WTC11 (cell line): ENCODE data around the gene MIEF1. TPM values are rescaled to one million over a fixed set of nuclear protein-coding genes. Genes with fewer than 3 reads are reported as not detected.

Experiments
- ATAC-seq: fragments of 200-7000 bp; cut with Tn5 transposase; 2 replicates; pipeline ENCODE4 v1.10.0; 2021; ENCODE audit warnings: mild to moderate bottlenecking, moderate library complexity
- CTCF ChIA-PET: fragments of 300-600 bp; sonication (Branson Sonifier 250); formaldehyde crosslinking; loops from one replicate; lab custom pipeline; 2021; ENCODE audit warnings: antibody characterized with exemption; lab: Charles Lee
- POLR2A ChIA-PET: fragments of 350-600 bp; sonication (Branson Sonifier 250); formaldehyde crosslinking; loops from one replicate; lab custom pipeline; 2021; ENCODE audit warnings: antibody characterized with exemption; lab: Charles Lee
- DNase-seq: peaks from one replicate; pipeline ENCODE4 v3.0.0; 2021; ENCODE audit warnings: low spot score
- H3K27ac Mint-ChIP-seq: 2 replicates; pipeline ENCODE4 v1.8.0; 2021; ENCODE audit warnings: mixed read lengths
- H3K27me3 Mint-ChIP-seq: 2 replicates; pipeline ENCODE4 v1.8.0; 2021; ENCODE audit warnings: low read depth, mild to moderate bottlenecking, moderate library complexity, mixed read lengths
- H3K36me3 Mint-ChIP-seq: 2 replicates; pipeline ENCODE4 v1.8.0; 2021; ENCODE audit warnings: mixed read lengths
- H3K4me1 Mint-ChIP-seq: 2 replicates; pipeline ENCODE4 v1.8.0; 2022; ENCODE audit warnings: mixed read lengths
- H3K4me3 Mint-ChIP-seq: 2 replicates; pipeline ENCODE4 v1.8.0; 2021; ENCODE audit warnings: mild to moderate bottlenecking, moderate library complexity, mixed read lengths
- H3K9me3 Mint-ChIP-seq: 2 replicates; pipeline ENCODE4 v1.8.0; 2021; ENCODE audit warnings: mixed read lengths
- FOXK1 ChIP-seq: sonication (generic); formaldehyde crosslinking; IDR thresholded peaks from 2 replicates; pipeline ENCODE4 v1.8.0; 2022; ENCODE audit warnings: mild to moderate bottlenecking, moderate library complexity, missing genetic modification reagents
- FOXP1 ChIP-seq: sonication (generic); formaldehyde crosslinking; IDR thresholded peaks from 2 replicates; pipeline ENCODE4 v1.8.0; 2022; ENCODE audit warnings: missing genetic modification reagents, mild to moderate bottlenecking, moderate library complexity, borderline replicate concordance
- GABPB1 ChIP-seq: sonication (generic); formaldehyde crosslinking; IDR thresholded peaks from 2 replicates; pipeline ENCODE4 v1.8.1; 2023; ENCODE audit warnings: mild to moderate bottlenecking, missing genetic modification reagents
- IRF2 ChIP-seq: sonication (generic); formaldehyde crosslinking; IDR thresholded peaks from 2 replicates; pipeline ENCODE4 v1.8.0; 2022; ENCODE audit warnings: low read depth, missing genetic modification reagents, borderline replicate concordance
- NFATC4 ChIP-seq: fragments of 250-450 bp; sonication (Bioruptor Pico); IDR thresholded peaks from 2 replicates; pipeline ENCODE4 v1.9.0; 2021; ENCODE audit warnings: mild to moderate bottlenecking
- SMAD3 ChIP-seq: sonication (generic); formaldehyde crosslinking; IDR thresholded peaks from 2 replicates; pipeline ENCODE4 v1.8.0; 2022; ENCODE audit warnings: missing genetic modification reagents, mild to moderate bottlenecking, borderline replicate concordance
- SP1 ChIP-seq: sonication (generic); formaldehyde crosslinking; conservative IDR thresholded peaks from 2 replicates; pipeline ENCODE4 v1.8.1; 2022; ENCODE audit warnings: missing genetic modification reagents
- TEAD1 ChIP-seq: sonication (generic); formaldehyde crosslinking; IDR thresholded peaks from 2 replicates; pipeline ENCODE4 v1.8.0; 2022; ENCODE audit warnings: mild to moderate bottlenecking, missing genetic modification reagents
- TEAD4 ChIP-seq: sonication (generic); formaldehyde crosslinking; IDR thresholded peaks from 2 replicates; pipeline ENCODE4 v1.8.0; 2022; ENCODE audit warnings: mild to moderate bottlenecking, missing genetic modification reagents
- ZBTB21 ChIP-seq: sonication (generic); formaldehyde crosslinking; IDR thresholded peaks from 2 replicates; pipeline ENCODE4 v1.8.1; 2023; ENCODE audit warnings: mild to moderate bottlenecking, missing genetic modification reagents, borderline replicate concordance
- ZNF138 ChIP-seq: sonication (generic); formaldehyde crosslinking; conservative IDR thresholded peaks from 2 replicates; pipeline ENCODE4 v1.8.1; 2022; ENCODE audit warnings: mild to moderate bottlenecking, moderate library complexity, missing genetic modification reagents
- ZNF232 ChIP-seq: sonication (generic); formaldehyde crosslinking; IDR thresholded peaks from 2 replicates; pipeline ENCODE4 v1.8.0; 2022; ENCODE audit warnings: mild to moderate bottlenecking, missing genetic modification reagents
- ZNF423 ChIP-seq: fragments of 250-450 bp; sonication (Bioruptor Pico); IDR thresholded peaks from 2 replicates; pipeline ENCODE4 v2.1.2; 2022; ENCODE audit warnings: mild to moderate bottlenecking, moderate library complexity
- total RNA-seq: library from RNA; stranded (reverse); gene quantifications from 3 replicates; pipeline ENCODE4 v1.2.3, GENCODE V29; 2021
- TF ChIP-seq, protein P1 (sequence below): sonication (generic); formaldehyde crosslinking; IDR thresholded peaks from 2 replicates; pipeline ENCODE4 v1.8.0; 2022; ENCODE audit warnings: mild to moderate bottlenecking, missing genetic modification reagents
- TF ChIP-seq, protein P2 (sequence below): sonication (generic); formaldehyde crosslinking; IDR thresholded peaks from 2 replicates; pipeline ENCODE4 v1.8.0; 2023; ENCODE audit warnings: missing genetic modification reagents, mild to moderate bottlenecking, borderline replicate concordance
- TF ChIP-seq, protein P3 (sequence below): sonication (generic); formaldehyde crosslinking; IDR thresholded peaks from 2 replicates; pipeline ENCODE4 v1.8.1; 2023; ENCODE audit warnings: mild to moderate bottlenecking, missing genetic modification reagents, moderate library complexity
- TF ChIP-seq, protein P4 (sequence below): sonication (generic); formaldehyde crosslinking; IDR thresholded peaks from 2 replicates; pipeline ENCODE4 v1.8.1; 2023; ENCODE audit warnings: mild to moderate bottlenecking, missing genetic modification reagents
- TF ChIP-seq, protein P5 (sequence below): fragments of 200-600 bp; IDR thresholded peaks from 2 replicates; pipeline ENCODE4 v1.8.0; 2022; ENCODE audit warnings: antibody characterized with exemption
- TF ChIP-seq, protein P6 (sequence below): sonication (generic); formaldehyde crosslinking; IDR thresholded peaks from 2 replicates; pipeline ENCODE4 v1.8.1; 2023; ENCODE audit warnings: mild to moderate bottlenecking, moderate library complexity, missing genetic modification reagents

Gene MIEF1
- total RNA-seq, 1 experiment from 2014 or later: 38.7 TPM

DNA sequence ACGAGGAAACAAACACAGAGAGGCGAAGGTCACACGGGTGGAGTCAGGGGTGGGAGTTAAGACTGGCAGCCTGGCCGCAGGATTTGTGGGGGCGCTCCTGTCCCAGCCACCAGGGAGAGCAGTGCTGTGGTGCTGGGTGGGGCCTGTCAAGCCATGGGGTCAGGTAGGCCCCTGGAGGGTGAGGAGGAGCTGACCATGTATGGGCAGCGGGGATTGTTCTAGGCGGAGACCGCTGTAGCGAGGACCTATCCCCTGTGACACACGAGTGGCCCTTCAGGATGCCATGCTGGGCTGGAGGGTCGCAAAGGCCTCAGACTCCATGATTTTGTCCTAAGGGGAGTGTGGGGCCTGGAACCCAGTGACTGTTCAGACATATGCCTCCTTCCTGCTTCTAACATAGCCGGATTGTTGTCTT lies 32.0 kb downstream of the MIEF1 start:
- peak overlapping the region; percentile 75 for H3K27ac Mint-ChIP-seq
- no peaks in the 10 kb centered on the region for H3K27me3 Mint-ChIP-seq
- H3K9me3 Mint-ChIP-seq: no peaks in the 10 kb centered on the region
- TF ChIP-seq ZNF423 (no peak), ZNF138 (CRISPR knock-in tag) (0 out of 2 replicates have a peak, but pooled peaks have one; percentile 26), ZBTB21 (CRISPR knock-in tag) (0 out of 2 replicates have a peak, but pooled peaks have one; percentile 17)
- ATAC-seq (0 out of 2 replicates have a peak, but pooled peaks have one; percentile 1), DNase-seq (no peak)
- H3K4me1 Mint-ChIP-seq: peaks cover 59% of the 10 kb centered on the region
- peaks cover 15% of the 10 kb centered on the region for H3K36me3 Mint-ChIP-seq
- peak overlapping the region; percentile 56 for H3K4me3 Mint-ChIP-seq
- POLR2A ChIA-PET: interaction anchor here (1.3 kb wide), 1 partner anchor 14 kb away, joined by 3 read pairs; no protein-coding TSS in a partner anchor
- CTCF ChIA-PET: interaction anchor here (0.5 to 3.0 kb wide), 36 partner anchors 9 to 690 kb away, joined by 3 to 35 read pairs (median 5); partner anchors contain the start of genes CACNA1I and MIEF1

DNA sequence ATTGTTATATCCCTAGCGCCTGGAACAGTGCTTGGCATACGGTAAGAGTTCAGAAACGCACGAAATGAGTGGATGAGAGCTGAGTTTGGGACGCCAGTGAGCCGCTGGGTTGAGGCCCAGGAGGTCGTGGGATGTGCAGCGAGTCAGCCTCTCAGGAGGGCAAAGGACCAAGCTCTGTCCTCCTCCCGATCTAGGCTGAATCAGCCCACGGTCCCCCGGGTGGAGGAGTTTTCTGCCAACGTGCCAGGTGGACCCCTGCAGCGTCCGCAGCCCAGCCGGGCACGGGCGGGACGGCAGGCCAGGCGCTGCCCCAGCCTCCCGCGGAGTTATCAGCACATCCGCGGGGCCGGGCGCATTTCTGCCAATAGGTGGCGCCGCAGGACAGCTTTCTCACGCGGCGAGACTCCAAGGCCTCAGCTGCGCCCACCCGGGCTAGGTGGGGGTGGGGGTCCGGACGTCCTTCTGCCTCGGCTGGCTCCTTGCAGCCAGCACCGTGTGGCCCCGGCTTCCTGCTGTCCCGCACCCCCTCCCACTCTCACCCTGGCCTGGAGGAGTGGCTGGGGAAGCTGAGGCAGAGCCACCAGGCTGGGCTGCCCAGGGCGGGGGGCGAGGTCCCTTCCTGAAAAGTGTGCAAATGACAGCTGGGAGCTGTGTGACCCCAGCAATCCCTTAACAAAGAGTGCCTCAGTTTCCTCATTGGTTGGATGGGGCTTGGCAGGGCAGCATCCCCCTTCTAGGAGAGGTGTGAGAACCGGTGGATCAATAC lies 32.7 kb downstream of the MIEF1 start:
- H3K9me3 Mint-ChIP-seq: no peaks in the 10 kb centered on the region
- peak overlapping the region; percentile 75 for H3K27ac Mint-ChIP-seq
- H3K4me1 Mint-ChIP-seq: peaks cover 55% of the 10 kb centered on the region
- no peaks in the 10 kb centered on the region for H3K27me3 Mint-ChIP-seq
- peak; percentile 96 for DNase-seq
- H3K4me3 Mint-ChIP-seq: peak overlapping the region; percentile 56
- ATAC-seq: peak; percentile 12
- H3K36me3 Mint-ChIP-seq: peaks cover 13% of the 10 kb centered on the region
- POLR2A ChIA-PET: interaction anchor here (1.0 to 1.3 kb wide), 3 partner anchors 15 to 510 kb away, joined by 3 to 4 read pairs (median 3); no protein-coding TSS in a partner anchor
- peak; percentile 41; the same call in 1 of the 2 replicates for TF ChIP-seq FOXP1 (CRISPR knock-in tag)
- peak; percentile 60; the same call in 1 of the 2 replicates for TF ChIP-seq ZNF232 (CRISPR knock-in tag)
- TF ChIP-seq ZNF423: peak; percentile 60
- TF ChIP-seq FOXK1 (CRISPR knock-in tag): peak; percentile 33; the same call in 1 of the 2 replicates
- TF ChIP-seq IRF2: no peak
- TF ChIP-seq, protein P1, sequence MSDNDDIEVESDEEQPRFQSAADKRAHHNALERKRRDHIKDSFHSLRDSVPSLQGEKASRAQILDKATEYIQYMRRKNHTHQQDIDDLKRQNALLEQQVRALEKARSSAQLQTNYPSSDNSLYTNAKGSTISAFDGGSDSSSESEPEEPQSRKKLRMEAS (CRISPR knock-in tag): peak; percentile 47
- TF ChIP-seq TEAD4 (CRISPR knock-in tag): peak; percentile 98
- TF ChIP-seq, protein P2, sequence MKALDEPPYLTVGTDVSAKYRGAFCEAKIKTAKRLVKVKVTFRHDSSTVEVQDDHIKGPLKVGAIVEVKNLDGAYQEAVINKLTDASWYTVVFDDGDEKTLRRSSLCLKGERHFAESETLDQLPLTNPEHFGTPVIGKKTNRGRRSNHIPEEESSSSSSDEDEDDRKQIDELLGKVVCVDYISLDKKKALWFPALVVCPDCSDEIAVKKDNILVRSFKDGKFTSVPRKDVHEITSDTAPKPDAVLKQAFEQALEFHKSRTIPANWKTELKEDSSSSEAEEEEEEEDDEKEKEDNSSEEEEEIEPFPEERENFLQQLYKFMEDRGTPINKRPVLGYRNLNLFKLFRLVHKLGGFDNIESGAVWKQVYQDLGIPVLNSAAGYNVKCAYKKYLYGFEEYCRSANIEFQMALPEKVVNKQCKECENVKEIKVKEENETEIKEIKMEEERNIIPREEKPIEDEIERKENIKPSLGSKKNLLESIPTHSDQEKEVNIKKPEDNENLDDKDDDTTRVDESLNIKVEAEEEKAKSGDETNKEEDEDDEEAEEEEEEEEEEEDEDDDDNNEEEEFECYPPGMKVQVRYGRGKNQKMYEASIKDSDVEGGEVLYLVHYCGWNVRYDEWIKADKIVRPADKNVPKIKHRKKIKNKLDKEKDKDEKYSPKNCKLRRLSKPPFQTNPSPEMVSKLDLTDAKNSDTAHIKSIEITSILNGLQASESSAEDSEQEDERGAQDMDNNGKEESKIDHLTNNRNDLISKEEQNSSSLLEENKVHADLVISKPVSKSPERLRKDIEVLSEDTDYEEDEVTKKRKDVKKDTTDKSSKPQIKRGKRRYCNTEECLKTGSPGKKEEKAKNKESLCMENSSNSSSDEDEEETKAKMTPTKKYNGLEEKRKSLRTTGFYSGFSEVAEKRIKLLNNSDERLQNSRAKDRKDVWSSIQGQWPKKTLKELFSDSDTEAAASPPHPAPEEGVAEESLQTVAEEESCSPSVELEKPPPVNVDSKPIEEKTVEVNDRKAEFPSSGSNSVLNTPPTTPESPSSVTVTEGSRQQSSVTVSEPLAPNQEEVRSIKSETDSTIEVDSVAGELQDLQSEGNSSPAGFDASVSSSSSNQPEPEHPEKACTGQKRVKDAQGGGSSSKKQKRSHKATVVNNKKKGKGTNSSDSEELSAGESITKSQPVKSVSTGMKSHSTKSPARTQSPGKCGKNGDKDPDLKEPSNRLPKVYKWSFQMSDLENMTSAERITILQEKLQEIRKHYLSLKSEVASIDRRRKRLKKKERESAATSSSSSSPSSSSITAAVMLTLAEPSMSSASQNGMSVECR (CRISPR knock-in tag): peak; percentile 51; the same call in 1 of the 2 replicates
- peak; percentile 99 for TF ChIP-seq TEAD1 (CRISPR knock-in tag)
- TF ChIP-seq, protein P3, sequence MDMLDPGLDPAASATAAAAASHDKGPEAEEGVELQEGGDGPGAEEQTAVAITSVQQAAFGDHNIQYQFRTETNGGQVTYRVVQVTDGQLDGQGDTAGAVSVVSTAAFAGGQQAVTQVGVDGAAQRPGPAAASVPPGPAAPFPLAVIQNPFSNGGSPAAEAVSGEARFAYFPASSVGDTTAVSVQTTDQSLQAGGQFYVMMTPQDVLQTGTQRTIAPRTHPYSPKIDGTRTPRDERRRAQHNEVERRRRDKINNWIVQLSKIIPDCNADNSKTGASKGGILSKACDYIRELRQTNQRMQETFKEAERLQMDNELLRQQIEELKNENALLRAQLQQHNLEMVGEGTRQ (CRISPR knock-in tag): no peak
- TF ChIP-seq NFATC4 (CRISPR knock-in tag): no peak
- TF ChIP-seq, protein P4, sequence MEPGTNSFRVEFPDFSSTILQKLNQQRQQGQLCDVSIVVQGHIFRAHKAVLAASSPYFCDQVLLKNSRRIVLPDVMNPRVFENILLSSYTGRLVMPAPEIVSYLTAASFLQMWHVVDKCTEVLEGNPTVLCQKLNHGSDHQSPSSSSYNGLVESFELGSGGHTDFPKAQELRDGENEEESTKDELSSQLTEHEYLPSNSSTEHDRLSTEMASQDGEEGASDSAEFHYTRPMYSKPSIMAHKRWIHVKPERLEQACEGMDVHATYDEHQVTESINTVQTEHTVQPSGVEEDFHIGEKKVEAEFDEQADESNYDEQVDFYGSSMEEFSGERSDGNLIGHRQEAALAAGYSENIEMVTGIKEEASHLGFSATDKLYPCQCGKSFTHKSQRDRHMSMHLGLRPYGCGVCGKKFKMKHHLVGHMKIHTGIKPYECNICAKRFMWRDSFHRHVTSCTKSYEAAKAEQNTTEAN (CRISPR knock-in tag): peak; percentile 75; the same call in 1 of the 2 replicates
- TF ChIP-seq GABPB1 (CRISPR knock-in tag): no peak
- peak; percentile 80 for TF ChIP-seq SP1 (CRISPR knock-in tag)
- TF ChIP-seq, protein P5, sequence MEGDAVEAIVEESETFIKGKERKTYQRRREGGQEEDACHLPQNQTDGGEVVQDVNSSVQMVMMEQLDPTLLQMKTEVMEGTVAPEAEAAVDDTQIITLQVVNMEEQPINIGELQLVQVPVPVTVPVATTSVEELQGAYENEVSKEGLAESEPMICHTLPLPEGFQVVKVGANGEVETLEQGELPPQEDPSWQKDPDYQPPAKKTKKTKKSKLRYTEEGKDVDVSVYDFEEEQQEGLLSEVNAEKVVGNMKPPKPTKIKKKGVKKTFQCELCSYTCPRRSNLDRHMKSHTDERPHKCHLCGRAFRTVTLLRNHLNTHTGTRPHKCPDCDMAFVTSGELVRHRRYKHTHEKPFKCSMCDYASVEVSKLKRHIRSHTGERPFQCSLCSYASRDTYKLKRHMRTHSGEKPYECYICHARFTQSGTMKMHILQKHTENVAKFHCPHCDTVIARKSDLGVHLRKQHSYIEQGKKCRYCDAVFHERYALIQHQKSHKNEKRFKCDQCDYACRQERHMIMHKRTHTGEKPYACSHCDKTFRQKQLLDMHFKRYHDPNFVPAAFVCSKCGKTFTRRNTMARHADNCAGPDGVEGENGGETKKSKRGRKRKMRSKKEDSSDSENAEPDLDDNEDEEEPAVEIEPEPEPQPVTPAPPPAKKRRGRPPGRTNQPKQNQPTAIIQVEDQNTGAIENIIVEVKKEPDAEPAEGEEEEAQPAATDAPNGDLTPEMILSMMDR: peak; percentile 94
- 0 out of 2 replicates have a peak, but pooled peaks have one; percentile 41 for TF ChIP-seq SMAD3 (CRISPR knock-in tag)
- TF ChIP-seq, protein P6, sequence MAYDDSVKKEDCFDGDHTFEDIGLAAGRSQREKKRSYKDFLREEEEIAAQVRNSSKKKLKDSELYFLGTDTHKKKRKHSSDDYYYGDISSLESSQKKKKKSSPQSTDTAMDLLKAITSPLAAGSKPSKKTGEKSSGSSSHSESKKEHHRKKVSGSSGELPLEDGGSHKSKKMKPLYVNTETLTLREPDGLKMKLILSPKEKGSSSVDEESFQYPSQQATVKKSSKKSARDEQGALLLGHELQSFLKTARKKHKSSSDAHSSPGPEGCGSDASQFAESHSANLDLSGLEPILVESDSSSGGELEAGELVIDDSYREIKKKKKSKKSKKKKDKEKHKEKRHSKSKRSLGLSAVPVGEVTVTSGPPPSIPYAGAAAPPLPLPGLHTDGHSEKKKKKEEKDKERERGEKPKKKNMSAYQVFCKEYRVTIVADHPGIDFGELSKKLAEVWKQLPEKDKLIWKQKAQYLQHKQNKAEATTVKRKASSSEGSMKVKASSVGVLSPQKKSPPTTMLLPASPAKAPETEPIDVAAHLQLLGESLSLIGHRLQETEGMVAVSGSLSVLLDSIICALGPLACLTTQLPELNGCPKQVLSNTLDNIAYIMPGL: peak; percentile 84; the same call in 1 of the 2 replicates
- TF ChIP-seq, all 79 proteins: peak for 13
- CTCF ChIA-PET: interaction anchor here (0.5 to 3.0 kb wide), 58 partner anchors 8 to 689 kb away, joined by 3 to 35 read pairs (median 4); partner anchors contain the start of genes ATF4, CACNA1I, MIEF1 and TAB1
